NCI-H446 (cell line): ENCODE results near the gene HIBADH.

ENCODE experiments used
- DNase-seq, 2 experiments: peaks; one replicate each; lab custom pipeline; 2025; lab: John Stamatoyannopoulos, UW

Gene HIBADH

GRCh38 chr7:27636326-27637006 lies 26.2 kb downstream of the HIBADH start:
- DNase-seq, result peak; percentile 53 to 73

GRCh38 chr7:27635728-27636127 lies 27.0 kb downstream of the HIBADH start:
- DNase-seq, result no peak

- DNase-seq, result peak; percentile 50 to 79
Measured at GRCh38 chr7:27634671-27635493, 27.8 kb downstream of the HIBADH start.

GRCh38 chr7:27633062-27633461 lies 29.6 kb downstream of the HIBADH start:
- DNase-seq, result no peak

- no peak for DNase-seq
Measured at GRCh38 chr7:27631391-27631790, 31.3 kb downstream of the HIBADH start.

- DNase-seq, result no peak
Measured at GRCh38 chr7:27627146-27627545, 35.5 kb downstream of the HIBADH start.

- DNase-seq, result no peak
Measured at GRCh38 chr7:27619492-27619891, 43.2 kb downstream of the HIBADH start.

GRCh38 chr7:27617651-27618381 lies 44.9 kb downstream of the HIBADH start:
- DNase-seq, result no peak

- no peak for DNase-seq
Measured at GRCh38 chr7:27616914-27617548, 45.7 kb downstream of the HIBADH start.

GRCh38 chr7:27616186-27616491 lies 46.5 kb downstream of the HIBADH start:
- DNase-seq, result no peak

- DNase-seq, result no peak
Measured at GRCh38 chr7:27615420-27616185, 47.1 kb downstream of the HIBADH start.

GRCh38 chr7:27614095-27614494 lies 48.6 kb downstream of the HIBADH start:
- DNase-seq, result no peak

- DNase-seq, result no peak
Measured at GRCh38 chr7:27611059-27611458, 51.6 kb downstream of the HIBADH start.

- DNase-seq, result no peak
Measured at GRCh38 chr7:27608776-27609495, 53.7 kb downstream of the HIBADH start.

- DNase-seq, result no peak
Measured at GRCh38 chr7:27607210-27607606, 55.5 kb downstream of the HIBADH start.

GRCh38 chr7:27606270-27607209 lies 56.1 kb downstream of the HIBADH start:
- DNase-seq, result no peak

- DNase-seq, result peak in 1 of 2 experiments; percentile 1
Measured at GRCh38 chr7:27605689-27606269, 56.9 kb downstream of the HIBADH start.

GRCh38 chr7:27605283-27605682 lies 57.4 kb downstream of the HIBADH start:
- no peak for DNase-seq

- DNase-seq, result no peak
Measured at GRCh38 chr7:27603813-27604212, 58.9 kb downstream of the HIBADH start.
